Vagina (tissue), 2 donors: ENCODE data around the gene NAA40. TPM values are rescaled to one million over a fixed set of nuclear protein-coding genes. Genes with fewer than 3 reads are reported as not detected.

ENCODE experiments used
- DNase-seq, 2 donors: peaks; one replicate each; pipeline ENCODE4 v3.0.0-alpha.2; 2017; ENCODE audit errors: extremely low spot score in 2 of 2
- H3K27ac ChIP-seq: fragments of 200-600 bp; sonication (generic); one replicate; pipeline ENCODE4 v1.5.1; 2019
- H3K27me3 ChIP-seq: fragments of 200-600 bp; sonication (generic); one replicate; pipeline ENCODE4 v1.5.1; 2019
- H3K36me3 ChIP-seq, 2 donors: fragments of 200-600 bp; sonication (generic); one replicate each; pipeline ENCODE4 v1.5.1; 2017 to 2019
- H3K4me1 ChIP-seq: fragments of 200-600 bp; sonication (generic); one replicate; pipeline ENCODE4 v1.5.1; 2019
- H3K4me3 ChIP-seq, 2 donors: fragments of 200-600 bp; sonication (generic); 1 replicate in 1 of 2; 2 replicates in 1 of 2; pipeline ENCODE4 v1.5.1; 2016 to 2019
- H3K9me3 ChIP-seq: fragments of 200-600 bp; sonication (generic); one replicate; pipeline ENCODE4 v1.5.1; 2019
- POLR2A ChIP-seq, 2 donors: fragments of 450-650 bp; IDR thresholded peaks; one replicate each; pipeline ENCODE4 v1.6.1; 2017; ENCODE audit warnings: antibody characterized with exemption in 2 of 2, mild to moderate bottlenecking in 2 of 2, moderate library complexity in 2 of 2
- POLR2AphosphoS5 ChIP-seq, 2 donors: sonication (generic); formaldehyde crosslinking; IDR thresholded peaks; one replicate each; pipeline ENCODE4 v1.9.0; 2017; ENCODE audit warnings: antibody characterized with exemption in 2 of 2, mild to moderate bottlenecking in 2 of 2, low read depth in 1 of 2; ENCODE audit not compliant: insufficient read depth in 1 of 2
- intact Hi-C: fragments of 100-400 bp; cut with DNase I; formaldehyde crosslinking; loops from one replicate; pipeline ENCODE4 v1.15.1; 2023
- total RNA-seq: library from RNA; depleted of rRNA; stranded (reverse); fragments of >200 nt; gene quantifications from one replicate; pipeline ENCODE4 v1.2.3, GENCODE V29; 2016
- TF ChIP-seq, protein P1 (sequence below), 3 experiments: fragments of 450-650 bp in 2 of 3; fragments of 200-600 bp in 1 of 3; sonication (generic) in 1 of 3; IDR thresholded peaks; one replicate each; pipeline ENCODE4 v1.5.1; 2017 to 2019; ENCODE audit warnings: antibody characterized with exemption in 3 of 3, mild to moderate bottlenecking in 2 of 3, moderate library complexity in 2 of 3

Gene NAA40
- total RNA-seq, 1 donor from 2014 or later: 7.1 TPM

DNA sequence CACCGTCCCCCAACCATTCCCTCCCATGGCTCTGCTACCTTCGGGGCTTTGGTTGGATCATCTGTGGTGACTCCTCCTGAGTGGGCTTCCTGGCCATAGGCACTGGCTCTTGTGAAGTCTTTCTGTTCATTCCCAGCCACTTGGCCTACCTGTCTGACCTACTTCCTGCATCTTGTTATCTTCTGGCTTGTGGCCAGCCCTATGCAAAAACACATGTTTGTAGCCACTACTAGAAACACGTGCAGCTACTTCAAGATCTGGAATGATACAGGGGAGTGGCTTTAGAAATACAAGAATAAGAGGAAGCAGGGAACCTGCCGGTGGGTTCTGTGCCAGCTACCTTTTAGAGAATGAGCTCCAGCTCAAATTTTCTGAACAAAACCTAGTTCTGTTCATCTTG lies 42.7 kb upstream of the NAA40 start:
- TF ChIP-seq, protein P1, sequence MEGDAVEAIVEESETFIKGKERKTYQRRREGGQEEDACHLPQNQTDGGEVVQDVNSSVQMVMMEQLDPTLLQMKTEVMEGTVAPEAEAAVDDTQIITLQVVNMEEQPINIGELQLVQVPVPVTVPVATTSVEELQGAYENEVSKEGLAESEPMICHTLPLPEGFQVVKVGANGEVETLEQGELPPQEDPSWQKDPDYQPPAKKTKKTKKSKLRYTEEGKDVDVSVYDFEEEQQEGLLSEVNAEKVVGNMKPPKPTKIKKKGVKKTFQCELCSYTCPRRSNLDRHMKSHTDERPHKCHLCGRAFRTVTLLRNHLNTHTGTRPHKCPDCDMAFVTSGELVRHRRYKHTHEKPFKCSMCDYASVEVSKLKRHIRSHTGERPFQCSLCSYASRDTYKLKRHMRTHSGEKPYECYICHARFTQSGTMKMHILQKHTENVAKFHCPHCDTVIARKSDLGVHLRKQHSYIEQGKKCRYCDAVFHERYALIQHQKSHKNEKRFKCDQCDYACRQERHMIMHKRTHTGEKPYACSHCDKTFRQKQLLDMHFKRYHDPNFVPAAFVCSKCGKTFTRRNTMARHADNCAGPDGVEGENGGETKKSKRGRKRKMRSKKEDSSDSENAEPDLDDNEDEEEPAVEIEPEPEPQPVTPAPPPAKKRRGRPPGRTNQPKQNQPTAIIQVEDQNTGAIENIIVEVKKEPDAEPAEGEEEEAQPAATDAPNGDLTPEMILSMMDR (IDR thresholded peaks at IDR 0.05): no peak
- TF ChIP-seq POLR2A (IDR thresholded peaks at IDR 0.05) (no peak), POLR2AphosphoS5 (IDR thresholded peaks at IDR 0.05; ENCODE audit: insufficient read depth in 1 of 2, low read depth in 1 of 2) (no peak)
- intact Hi-C loops: no loop called here
- DNase-seq: no peak
- Histone ChIP-seq H3K27ac (no peak overlapping the region), H3K4me1 (peaks cover 8% of the 10 kb centered on the region), H3K9me3 (no peaks in the 10 kb centered on the region), H3K27me3 (no peaks in the 10 kb centered on the region), H3K36me3 (peaks cover 6 to 62% of the 10 kb centered on the region in 2 donors), H3K4me3 (no peak overlapping the region)

DNA sequence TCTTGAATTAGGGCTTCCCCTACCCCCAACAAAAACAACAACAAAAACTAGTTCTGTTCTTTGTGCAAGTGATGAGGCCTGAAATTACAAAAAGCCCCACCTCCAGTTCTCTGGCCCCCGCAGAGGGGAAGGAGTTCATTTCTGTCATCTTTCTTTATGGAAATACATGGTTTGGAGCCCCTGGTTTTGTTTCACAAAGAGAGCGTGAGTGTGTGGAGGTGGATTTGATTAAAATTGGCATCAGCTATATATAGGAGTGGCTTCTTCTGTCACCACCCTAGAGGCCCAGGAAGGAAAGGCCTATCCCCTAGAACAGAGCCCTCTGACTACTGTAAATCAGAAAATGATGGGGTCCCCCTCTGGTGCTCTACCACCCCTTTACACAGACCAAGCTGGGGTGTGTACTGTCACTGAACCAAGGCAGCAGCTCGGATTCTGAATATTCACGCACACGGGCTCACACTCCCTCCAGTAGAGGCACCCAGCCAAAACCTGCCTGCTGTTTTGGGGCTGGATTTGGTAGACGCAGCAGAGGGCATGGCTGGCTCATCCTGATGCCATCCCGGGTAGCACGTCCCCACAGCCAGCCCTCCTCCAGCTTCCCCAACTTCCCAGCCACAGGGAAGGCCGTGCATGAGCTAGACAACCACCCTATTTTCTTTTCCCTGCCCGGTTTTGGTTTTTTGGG lies 41.2 kb upstream of the NAA40 start:
- Histone ChIP-seq H3K9me3 (no peaks in the 10 kb centered on the region), H3K4me1 (no peaks in the 10 kb centered on the region), H3K4me3 (no peak overlapping the region), H3K27ac (no peak overlapping the region), H3K27me3 (no peaks in the 10 kb centered on the region), H3K36me3 (peaks cover 6 to 72% of the 10 kb centered on the region in 2 donors)
- intact Hi-C loops: no loop called here
- no peak for DNase-seq
- TF ChIP-seq, protein P1 (IDR thresholded peaks at IDR 0.05): no peak
- TF ChIP-seq POLR2A (IDR thresholded peaks at IDR 0.05) (no peak), POLR2AphosphoS5 (IDR thresholded peaks at IDR 0.05; ENCODE audit: insufficient read depth in 1 of 2, low read depth in 1 of 2) (no peak)

DNA sequence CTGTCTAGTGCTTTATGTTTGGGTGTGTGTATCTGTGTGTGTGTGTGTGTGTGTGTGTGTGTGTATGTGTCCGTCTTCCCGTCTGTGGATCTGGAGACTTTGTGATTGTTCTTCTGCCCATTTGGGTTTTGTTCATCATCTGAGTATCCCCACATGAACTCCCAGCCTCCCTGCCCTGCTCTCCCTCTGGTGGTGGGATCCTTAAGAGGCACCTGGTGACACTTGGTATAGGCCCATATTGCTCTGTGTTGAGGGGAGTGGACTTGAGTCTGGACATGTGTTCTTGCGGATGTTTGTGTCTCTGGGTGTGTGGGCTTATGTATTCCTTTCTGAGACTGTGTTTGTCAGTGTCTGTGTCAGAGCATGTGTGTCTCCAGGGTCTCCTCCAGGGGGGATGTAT lies 37.1 kb upstream of the NAA40 start:
- no peaks in the 10 kb centered on the region for H3K9me3 ChIP-seq
- intact Hi-C loops: no loop called here
- peaks cover 6 to 93% of the 10 kb centered on the region in 2 donors for H3K36me3 ChIP-seq
- H3K4me1 ChIP-seq: peaks cover 6% of the 10 kb centered on the region
- H3K4me3 ChIP-seq: no peak overlapping the region
- no peak for DNase-seq
- TF ChIP-seq, protein P1 (IDR thresholded peaks at IDR 0.05): no peak
- TF ChIP-seq POLR2A (IDR thresholded peaks at IDR 0.05) (no peak), POLR2AphosphoS5 (IDR thresholded peaks at IDR 0.05; ENCODE audit: insufficient read depth in 1 of 2, low read depth in 1 of 2) (no peak)
- no peak overlapping the region for H3K27ac ChIP-seq
- no peaks in the 10 kb centered on the region for H3K27me3 ChIP-seq

DNA sequence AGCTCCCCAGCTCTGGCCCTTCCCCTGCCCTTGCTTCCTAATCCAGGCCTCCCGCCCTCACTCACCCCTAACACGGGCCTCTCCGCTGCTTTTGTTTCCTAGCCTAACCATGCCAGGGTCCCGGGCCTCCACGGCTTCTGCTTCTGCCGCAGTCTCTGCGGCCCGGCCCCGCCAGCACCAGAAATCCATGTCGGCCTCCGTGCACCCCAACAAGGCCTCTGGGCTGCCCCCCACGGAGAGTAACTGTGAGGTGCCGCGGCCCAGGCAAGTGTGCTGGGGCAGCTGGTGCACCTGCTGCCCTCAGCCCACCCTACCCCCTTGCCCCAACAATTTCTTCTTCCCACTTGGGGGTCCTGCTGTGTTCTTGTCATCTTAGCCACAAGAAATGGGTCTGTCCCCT lies 34.9 kb upstream of the NAA40 start:
- TF ChIP-seq POLR2A (IDR thresholded peaks at IDR 0.05) (no peak), POLR2AphosphoS5 (IDR thresholded peaks at IDR 0.05; ENCODE audit: insufficient read depth in 1 of 2, low read depth in 1 of 2) (no peak)
- TF ChIP-seq, protein P1 (IDR thresholded peaks at IDR 0.05): no peak
- Histone ChIP-seq H3K27me3 (no peaks in the 10 kb centered on the region), H3K9me3 (no peaks in the 10 kb centered on the region), H3K27ac (no peak overlapping the region), H3K36me3 (peaks cover 6 to 83% of the 10 kb centered on the region in 2 donors), H3K4me3 (no peak overlapping the region), H3K4me1 (peaks cover 27% of the 10 kb centered on the region)
- DNase-seq: no peak
- intact Hi-C loops: no loop called here

DNA sequence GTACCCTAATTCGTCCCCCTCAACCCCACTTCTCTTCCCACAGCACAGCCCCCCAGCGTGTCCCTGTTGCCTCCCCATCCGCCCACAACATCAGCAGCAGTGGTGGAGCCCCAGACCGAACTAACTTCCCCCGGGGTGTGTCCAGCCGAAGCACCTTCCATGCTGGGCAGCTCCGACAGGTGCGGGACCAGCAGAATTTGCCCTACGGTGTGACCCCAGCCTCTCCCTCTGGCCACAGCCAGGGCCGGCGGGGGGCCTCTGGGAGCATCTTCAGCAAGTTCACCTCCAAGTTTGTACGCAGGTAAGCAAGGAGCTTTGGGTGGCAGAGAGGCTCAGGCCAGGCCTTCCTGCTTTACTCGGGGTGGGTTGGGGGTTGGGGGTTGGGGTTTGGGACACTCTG lies 34.1 kb upstream of the NAA40 start:
- no peaks in the 10 kb centered on the region for H3K27me3 ChIP-seq
- DNase-seq: no peak
- intact Hi-C loops: no loop called here

More for the DNA sequence above, 34.1 kb upstream of the NAA40 start:
- peaks cover 6 to 80% of the 10 kb centered on the region in 2 donors for H3K36me3 ChIP-seq
- H3K4me3 ChIP-seq: no peak overlapping the region
- H3K27ac ChIP-seq: peak overlapping the region; percentile 13
- no peak for TF ChIP-seq POLR2A (IDR thresholded peaks at IDR 0.05)
- TF ChIP-seq, protein P1 (IDR thresholded peaks at IDR 0.05): no peak
- TF ChIP-seq POLR2AphosphoS5 (IDR thresholded peaks at IDR 0.05; ENCODE audit: insufficient read depth in 1 of 2, low read depth in 1 of 2): no peak
- H3K4me1 ChIP-seq: peaks cover 36% of the 10 kb centered on the region
- no peaks in the 10 kb centered on the region for H3K9me3 ChIP-seq
